HG02885 (cell line): Measurements from ENCODE around the gene FAM110C.
"Not testable (repeated sequence)": the region's sequence is repeated elsewhere in the genome, so short reads cannot be mapped to it uniquely, and the experiment has no call there.

Source experiments
- ATAC-seq: cut with Tn5 transposase; IDR thresholded peaks from one replicate; pipeline ENCODE4 v1.9.1; 2021; ENCODE audit warnings: mild to moderate bottlenecking; ENCODE audit not compliant: unreplicated experiment, poor library complexity

FAM110C gene

GRCh38 chr2:46471-47345 lies at the start of gene FAM110C:
Gene FAM110C, minus strand, starts transcription at chr2:46505. Its CDS starts 120 bp downstream, at chr2:46385.
- no peak for ATAC-seq

- ATAC-seq = no peak
Measured at GRCh38 chr2:92326-92725, 46.0 kb upstream of the FAM110C start.

GRCh38 chr2:90645-91312 lies 44.5 kb upstream of the FAM110C start:
- ATAC-seq = no peak

GRCh38 chr2:85761-86160 lies 39.5 kb upstream of the FAM110C start:
- no peak for ATAC-seq

GRCh38 chr2:84121-84520 lies 37.8 kb upstream of the FAM110C start:
- ATAC-seq = no peak

GRCh38 chr2:80971-81736 lies 34.8 kb upstream of the FAM110C start:
- no peak for ATAC-seq

- no peak for ATAC-seq
Measured at GRCh38 chr2:80378-80777, 34.1 kb upstream of the FAM110C start.

GRCh38 chr2:71309-72035 lies 25.2 kb upstream of the FAM110C start:
- ATAC-seq = no peak

GRCh38 chr2:69366-70344 lies 23.4 kb upstream of the FAM110C start:
- no peak for ATAC-seq

GRCh38 chr2:68637-69036 lies 22.3 kb upstream of the FAM110C start:
- not testable (repeated sequence) for ATAC-seq

GRCh38 chr2:66853-67252 lies 20.5 kb upstream of the FAM110C start:
- ATAC-seq = no peak

GRCh38 chr2:65121-65520 lies 18.8 kb upstream of the FAM110C start:
- ATAC-seq = no peak

GRCh38 chr2:55587-56448 lies 9.5 kb upstream of the FAM110C start:
- no peak for ATAC-seq

GRCh38 chr2:51613-52012 lies 5.3 kb upstream of the FAM110C start:
- ATAC-seq = no peak

- no peak for ATAC-seq
Measured at GRCh38 chr2:47737-48136, 1.4 kb upstream of the FAM110C start.

- no peak for ATAC-seq
Measured at GRCh38 chr2:47346-47725, 1.0 kb upstream of the FAM110C start.

- no peak for ATAC-seq
Measured at GRCh38 chr2:46131-46470, 204 bp downstream of the FAM110C start.

- no peak for ATAC-seq
Measured at GRCh38 chr2:45342-46130, 769 bp downstream of the FAM110C start.
